GM19025 (cell line): ENCODE data around the gene RNFT1.
"Not testable (repeated sequence)": the region's sequence is repeated elsewhere in the genome, so short reads cannot be mapped to it uniquely, and the experiment has no call there.

Experiments used
- ATAC-seq: cut with Tn5 transposase; IDR thresholded peaks from one replicate; pipeline ENCODE4 v1.9.1; 2021; ENCODE audit warnings: mild to moderate bottlenecking, low read depth, moderate library complexity; ENCODE audit not compliant: unreplicated experiment

The RNFT1 gene

GRCh38 chr17:59930768-59931167 lies 33.8 kb downstream of the RNFT1 start:
- ATAC-seq = not testable (repeated sequence)

DNA sequence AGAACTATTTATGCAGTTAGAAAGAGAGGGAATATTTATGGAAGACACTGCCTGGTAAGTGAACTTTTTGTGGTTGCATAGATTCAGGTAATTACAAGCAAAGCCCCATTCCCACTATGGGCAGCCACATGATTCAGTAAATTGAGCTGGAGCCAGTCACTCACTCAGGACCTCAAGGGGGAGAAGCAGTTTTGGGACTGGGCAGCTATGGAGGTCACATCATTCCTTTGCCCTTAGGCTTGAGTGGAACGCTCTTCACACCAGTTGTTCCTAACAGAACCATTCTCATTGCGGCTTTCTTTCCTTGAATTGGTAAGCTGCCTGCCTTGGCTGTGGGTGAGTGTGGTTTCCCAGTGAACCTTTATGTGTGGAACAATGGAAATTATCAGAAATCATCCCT lies 34.4 kb downstream of the RNFT1 start:
- not testable (repeated sequence) for ATAC-seq

DNA sequence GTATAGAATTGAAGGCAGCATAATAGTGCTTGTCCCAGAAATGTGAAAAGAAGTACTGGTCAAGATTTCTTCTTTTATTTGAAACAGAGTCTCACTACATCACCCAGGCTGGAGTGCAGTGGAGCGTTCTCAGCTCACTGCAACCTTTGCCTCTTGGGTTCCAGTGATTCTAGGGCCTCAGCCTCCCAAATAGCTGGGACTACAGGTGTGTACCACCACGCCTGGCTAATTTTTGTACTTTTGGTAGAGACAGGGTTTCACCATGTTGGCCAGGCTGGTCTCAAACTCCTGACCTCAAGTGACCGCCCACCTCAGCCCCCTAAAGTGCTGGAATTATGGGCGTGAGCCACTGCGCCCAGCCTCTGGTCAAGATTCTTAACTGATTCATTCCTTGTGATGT lies 43.9 kb downstream of the RNFT1 start:
- ATAC-seq = not testable (repeated sequence)

DNA sequence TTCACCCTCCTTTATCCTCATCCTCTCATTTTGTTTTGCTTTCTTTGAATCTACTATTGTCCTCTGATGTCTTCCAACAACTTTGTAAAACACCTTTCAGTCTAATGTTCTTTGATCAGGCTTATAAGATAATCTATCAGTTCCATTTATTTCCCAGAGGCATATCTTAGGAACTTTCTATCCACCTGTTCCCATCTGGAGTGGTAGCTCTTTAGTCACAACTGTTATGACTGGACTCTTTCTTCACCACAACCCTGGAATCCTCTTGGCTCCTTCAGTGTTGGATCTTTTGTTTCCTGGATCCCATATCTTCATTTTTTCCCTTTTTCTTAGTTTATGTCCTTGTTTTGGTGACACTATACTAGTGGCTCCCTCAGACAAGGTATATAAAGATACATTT lies 48.1 kb downstream of the RNFT1 start:
- no peak for ATAC-seq

DNA sequence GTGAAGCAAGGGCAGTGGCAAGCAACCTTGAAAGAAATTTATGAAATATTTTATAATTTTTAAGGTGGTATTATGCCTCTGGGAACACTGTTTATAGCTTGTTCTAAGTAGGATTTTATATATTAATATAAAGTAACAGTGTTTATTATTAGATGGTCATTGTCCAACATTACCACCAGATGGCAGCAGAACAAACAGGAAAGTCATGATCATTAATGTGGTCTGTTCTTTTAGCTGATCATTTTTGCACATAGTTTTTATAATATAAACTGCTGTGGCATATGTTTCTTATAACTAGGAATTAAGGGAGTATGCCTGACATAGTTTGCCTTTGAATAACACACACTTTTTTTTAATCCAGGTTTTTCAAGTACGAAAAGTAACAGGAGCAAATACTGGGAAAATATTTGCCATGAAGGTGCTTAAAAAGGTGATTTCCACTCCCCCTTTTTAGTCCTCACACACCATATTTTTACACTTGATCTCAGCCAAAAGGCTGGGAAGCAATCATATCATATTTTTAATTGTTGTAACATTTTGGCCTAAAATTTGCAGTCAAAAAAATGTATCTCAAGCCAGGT lies 50.2 kb downstream of the RNFT1 start:
- no peak for ATAC-seq

GRCh38 chr17:59907467-59907866 lies 57.1 kb downstream of the RNFT1 start:
- no peak for ATAC-seq

GRCh38 chr17:59903455-59903854 lies 61.1 kb downstream of the RNFT1 start:
- ATAC-seq = no peak
